GM12878 (cell line): ENCODE measurements around the gene GPT2. TPM values are rescaled to one million over a fixed set of nuclear protein-coding genes. Genes with fewer than 3 reads are reported as not detected.

ENCODE experiments used
- ATAC-seq: fragments of 200-7000 bp; cut with Tn5 transposase; 3 replicates; pipeline ENCODE4 v1.9.1; 2020; ENCODE audit warnings: mild to moderate bottlenecking, moderate library complexity
- BruUV-seq: library from RNA; stranded (reverse); fragments of 400-500 nt; replicated peaks from 2 replicates; lab custom pipeline; 2021; lab: Mats Ljungman, UMichigan
- CTCF ChIA-PET: fragments of 300-600 bp; sonication (Branson Sonifier 250); formaldehyde crosslinking; extraction: SDS; loops from one replicate; lab custom pipeline; 2021; ENCODE audit warnings: inconsistent platforms; lab: Yijun Ruan, JAX
- POLR2A ChIA-PET: fragments of 350-600 bp; formaldehyde crosslinking; extraction: SDS; loops from one replicate; lab custom pipeline; 2021; ENCODE audit warnings: inconsistent platforms; lab: Charles Lee
- RAD21 ChIA-PET: fragments of 300-600 bp; sonication (Branson Sonifier 250); formaldehyde crosslinking; loops from one replicate; lab custom pipeline; 2023; ENCODE audit warnings: antibody characterized with exemption; ENCODE audit not compliant: unreplicated experiment; lab: Charles Lee
- SMC1A ChIA-PET: fragments of 300-600 bp; sonication (Branson Sonifier 250); formaldehyde crosslinking; loops from one replicate; lab custom pipeline; 2023; ENCODE audit not compliant: unreplicated experiment, uncharacterized antibody; lab: Charles Lee
- DNase-seq: peaks from one replicate; pipeline ENCODE4 v3.0.0-alpha.2; 2011; ENCODE audit warnings: low read depth, low spot score
- FAIRE-seq: peaks from 3 replicates; lab custom pipeline; 2011; peaks lifted over from hg19 to GRCh38; lab: Jason Lieb, UNC
- H2AFZ ChIP-seq: 2 replicates; pipeline ENCODE4 v1.6.0; 2011; ENCODE audit warnings: low read depth, low read length, control low read depth; ENCODE audit not compliant: control insufficient read depth
- H3K27ac ChIP-seq: 2 replicates; pipeline ENCODE4 v1.5.1; 2011; ENCODE audit warnings: control low read depth; ENCODE audit not compliant: control insufficient read depth, insufficient read depth
- H3K27me3 ChIP-seq, 2 experiments: replicated peaks in 1 of 2; 2 replicates each; pipeline versions ENCODE4 v1.6.0 to v1.6.1; 2011; ENCODE audit warnings: low read length in 1 of 2; ENCODE audit not compliant: control insufficient read depth in 2 of 2, insufficient read depth in 2 of 2
- H3K36me3 ChIP-seq, 2 experiments: 2 replicates each; pipeline ENCODE4 v1.5.1; 2011; ENCODE audit warnings: low read length in 1 of 2; ENCODE audit not compliant: control insufficient read depth in 2 of 2, insufficient read depth in 2 of 2
- H3K4me1 ChIP-seq: 2 replicates; pipeline ENCODE4 v1.6.1; 2011; ENCODE audit warnings: mild to moderate bottlenecking, low read length, moderate library complexity, mixed read lengths; ENCODE audit not compliant: control insufficient read depth, insufficient read depth
- H3K4me2 ChIP-seq: 2 replicates; pipeline ENCODE4 v1.6.0; 2011; ENCODE audit warnings: control low read depth; ENCODE audit not compliant: control insufficient read depth, insufficient read depth
- H3K4me3 ChIP-seq: fragments of 200-600 bp; sonication (generic); 2 replicates; pipeline ENCODE4 v1.5.1; 2016
- H3K79me2 ChIP-seq: 2 replicates; pipeline ENCODE4 v1.6.0; 2011; ENCODE audit warnings: low read length; ENCODE audit not compliant: control insufficient read depth, insufficient read depth
- H3K9ac ChIP-seq: 2 replicates; pipeline ENCODE4 v1.8.0; 2011; ENCODE audit warnings: low read length, control low read depth, mixed read lengths; ENCODE audit not compliant: control insufficient read depth, insufficient read depth
- H3K9me3 ChIP-seq: replicated peaks from 3 replicates; pipeline ENCODE4 v1.5.1; 2011; ENCODE audit warnings: mild to moderate bottlenecking, low read length; ENCODE audit not compliant: control insufficient read depth, insufficient read depth
- H4K20me1 ChIP-seq: 2 replicates; pipeline ENCODE4 v1.6.0; 2011; ENCODE audit not compliant: control insufficient read depth, insufficient read depth
- CHD1 ChIP-seq: IDR thresholded peaks from 2 replicates; pipeline ENCODE4 v1.6.1; 2012; ENCODE audit warnings: low read depth, low read length, improper control_type of control experiment
- ELK1 ChIP-seq: IDR thresholded peaks from 2 replicates; pipeline ENCODE4 v1.6.1; 2012; ENCODE audit warnings: low read depth, low read length, improper control_type of control experiment
- EP300 ChIP-seq, 2 experiments: fragments of 150-350 bp in 1 of 2; IDR thresholded peaks; 2 replicates each; pipeline ENCODE4 v1.6.1; 2011 to 2012; ENCODE audit warnings: low read depth in 2 of 2, low read length in 2 of 2, borderline replicate concordance in 1 of 2, improper control_type of control experiment in 1 of 2, inconsistent platforms in 1 of 2; ENCODE audit not compliant: control insufficient read depth in 1 of 2
- EZH2 ChIP-seq: IDR thresholded peaks from 2 replicates; pipeline ENCODE4 v1.6.1; 2012; ENCODE audit warnings: low read depth, mild to moderate bottlenecking, control low read depth, inconsistent platforms, low read length, borderline replicate concordance; ENCODE audit not compliant: control insufficient read depth
- IKZF1 ChIP-seq: fragments of 450-650 bp; conservative IDR thresholded peaks from 2 replicates; pipeline ENCODE4 v1.6.1; 2017; ENCODE audit warnings: antibody characterized with exemption, mild to moderate bottlenecking
- IRF4 ChIP-seq: IDR thresholded peaks from 2 replicates; pipeline ENCODE4 v1.6.1; 2011; ENCODE audit warnings: low read depth, low read length
- NR2F1 ChIP-seq: fragments of 450-650 bp; conservative IDR thresholded peaks from 2 replicates; pipeline ENCODE4 v1.6.1; 2017; ENCODE audit warnings: mild to moderate bottlenecking
- STAT1 ChIP-seq: fragments of 450-650 bp; conservative IDR thresholded peaks from 2 replicates; pipeline ENCODE4 v1.6.1; 2014; ENCODE audit warnings: antibody characterized with exemption, mild to moderate bottlenecking
- ZNF217 ChIP-seq: fragments of 450-650 bp; IDR thresholded peaks from 2 replicates; pipeline ENCODE4 v1.6.1; 2017; ENCODE audit warnings: antibody characterized with exemption, mild to moderate bottlenecking
- WGBS: methylation state at CpG from one replicate; pipeline ENCODE4 v1.1.6; 2016; ENCODE audit warnings: low lambda C conversion rate; ENCODE audit not compliant: insufficient replicate concordance, insufficient coverage; ENCODE audit errors: missing lambda C conversion rate; 5-methylcytosine and 5-hydroxymethylcytosine counted together
- in situ Hi-C: fragments of 300-500 bp; cut with MboI; formaldehyde crosslinking; loops from 9 replicates; pipeline ENCODE4 v1.14.3; 2018; ENCODE audit warnings: mixed read lengths
- intact Hi-C: fragments of 100-400 bp; cut with micrococcal nuclease; formaldehyde crosslinking; loops from one replicate; pipeline ENCODE4 v1.14.2; 2022; ENCODE audit not compliant: unreplicated experiment
- polyA plus RNA-seq, 11 experiments: library from polyadenylated mRNA; depleted of rRNA in 4 of 11; unstranded in 6 of 11; stranded (reverse) in 5 of 11; fragments of >200 nt; fragmentation: Nextera tagmentation in 4 of 11; fragmentation: Illumina TruSeq in 1 of 11; extraction: Ambion mirVana in 4 of 11; extraction: Trizol in 1 of 11; gene quantifications; 1 replicate in 1 of 11; 2 replicates in 10 of 11; pipeline versions ENCODE4 v1.2.1 to v1.2.3, GENCODE V29; 2011 to 2016; ENCODE audit warnings: inconsistent platforms in 2 of 11, missing spikeins in 2 of 11, low read depth in 1 of 11
- total RNA-seq, 4 experiments: library from RNA; depleted of rRNA in 3 of 4; stranded (reverse); fragments of >200 nt in 3 of 4; fragmentation: Illumina TruSeq in 1 of 4; extraction: Trizol in 1 of 4; gene quantifications; 2 replicates each; pipeline versions ENCODE4 v1.2.1 to v1.2.3, GENCODE V29; 2013 to 2021

The GPT2 gene
- total and polyA plus RNA-seq, 10 of the 15 experiments (the other 5 are each of a cell fraction or from before 2014, with no cell fraction given), result 0.45 to 9.9 (median 4.3) TPM

- WGBS, result 27% methylated on average over 10 of the region's 10 CpGs
- ChIA-PET CTCF (interaction anchor here (0.7 to 3.7 kb wide), 4 partner anchors 26 to 209 kb away, joined by 3 to 15 read pairs (median 4); no protein-coding TSS in a partner anchor), RAD21 (interaction anchor here (0.7 to 0.9 kb wide), 2 partner anchors 29 to 93 kb away, joined by 3 to 4 read pairs; no protein-coding TSS in a partner anchor), SMC1A (interaction anchor here (1.0 to 1.1 kb wide), 3 partner anchors 19 to 32 kb away, joined by 3 to 4 read pairs (median 3); no protein-coding TSS in a partner anchor), POLR2A (no interaction called here)
- Histone ChIP-seq H3K27me3 (0 out of 4 replicates have a peak, but pooled peaks cover 0 to 2% of the 10 kb centered on the region in 2 experiments), H3K9ac (peak overlapping the region; percentile 57; the same call in 1 of the 2 replicates), H2AFZ (peak overlapping the region; percentile 93; the same call in 1 of the 2 replicates), H4K20me1 (no peaks in the 10 kb centered on the region), H3K4me2 (peak overlapping the region; percentile 99), H3K36me3 (no peaks in the 10 kb centered on the region), H3K4me3 (peak overlapping the region; percentile 93), H3K4me1 (peaks cover 7% of the 10 kb centered on the region; the same call in 1 of the 2 replicates), H3K79me2 (no peaks in the 10 kb centered on the region), H3K27ac (no peak overlapping the region), H3K9me3 (no peaks in the 10 kb centered on the region)
- no peak for TF ChIP-seq STAT1
- TF ChIP-seq EP300 (IDR thresholded peaks at IDR 0.05; ENCODE audit: borderline replicate concordance in 1 of 2, control insufficient read depth in 1 of 2, low read depth in 2 of 2, low read length in 2 of 2), result no peak
- intact Hi-C loops, result no loop called here
- DNase-seq (no peak), FAIRE-seq (no peak), ATAC-seq (no peak; the same call in 1 of the 3 replicates)
- in situ Hi-C loops, result no loop called here
- BruUV-seq, result no TSS peak
These were observed 841 bp upstream of the GPT2 start for GRCh38 chr16:46883353-46883689.

- no TSS peak for BruUV-seq
- Histone ChIP-seq H3K27ac (no peak overlapping the region), H4K20me1 (no peaks in the 10 kb centered on the region), H3K36me3 (no peaks in the 10 kb centered on the region), H3K9me3 (no peaks in the 10 kb centered on the region), H3K27me3 (0 out of 4 replicates have a peak, but pooled peaks cover 0 to 2% of the 10 kb centered on the region in 2 experiments), H3K4me2 (peak overlapping the region; percentile 99), H3K9ac (peak overlapping the region; percentile 45; the same call in 1 of the 2 replicates), H3K79me2 (no peaks in the 10 kb centered on the region), H3K4me3 (peak overlapping the region; percentile 93), H3K4me1 (peaks cover 11% of the 10 kb centered on the region), H2AFZ (peak overlapping the region; percentile 69)
- ATAC-seq, result peak; percentile 7
- DNase-seq, result no peak
- in situ Hi-C loops, result no loop called here
- POLR2A ChIA-PET, result no interaction called here
- FAIRE-seq, result no peak
- intact Hi-C loops, result loop anchor here (2.0 kb wide), 1 partner anchor 20 kb away; no protein-coding TSS in a partner anchor
- RAD21 ChIA-PET, result interaction anchor here (0.8 kb wide), 1 partner anchor 30 kb away, joined by 4 read pairs; no protein-coding TSS in a partner anchor
- 4% methylated on average over 60 of the region's 72 CpGs for WGBS
- SMC1A ChIA-PET, result interaction anchor here (1.1 to 1.7 kb wide), 4 partner anchors 9 to 46 kb away, joined by 3 to 5 read pairs (median 4); no protein-coding TSS in a partner anchor
- CTCF ChIA-PET, result interaction anchor here (1.0 to 3.7 kb wide), 4 partner anchors 9 to 211 kb away, joined by 3 to 15 read pairs (median 5); no protein-coding TSS in a partner anchor
- TF ChIP-seq CHD1 (no peak), ZNF217 (no peak), IRF4 (no peak), EZH2 (no peak), ELK1 (no peak), NR2F1 (0 out of 2 replicates have a peak, but pooled peaks have one; percentile 3), IKZF1 (peak; percentile 44; the same call in 1 of the 2 replicates)
These were observed 541 bp downstream of the GPT2 start for GRCh38 chr16:46884513-46885293.
